A549 (cell line): Measurements from ENCODE around the gene CCDC40.

ENCODE experiments used
- EP300 ChIP-seq, 2 experiments: fragments of >200 bp; sonication (Bioruptor Twin); formaldehyde crosslinking; IDR thresholded peaks; 2 replicates in 1 of 2; 3 replicates in 1 of 2; pipeline ENCODE4 v1.6.1; 2016 to 2017
- HMGXB4 ChIP-seq: fragments of 250-450 bp; sonication (Bioruptor Pico); IDR thresholded peaks from 2 replicates; pipeline ENCODE4 v1.5.0; 2021; ENCODE audit warnings: mild to moderate bottlenecking, moderate library complexity, borderline replicate concordance
- JUN ChIP-seq, 2 experiments: fragments of >200 bp; sonication (Bioruptor Twin); formaldehyde crosslinking; IDR thresholded peaks; 2 replicates in 1 of 2; 3 replicates in 1 of 2; pipeline ENCODE4 v1.6.1; 2016 to 2017
- NFE2L2 ChIP-seq: fragments of 150-350 bp; conservative IDR thresholded peaks from 2 replicates; pipeline ENCODE4 v1.6.1; 2014; ENCODE audit warnings: low read length
- POLR2A ChIP-seq: IDR thresholded peaks from 2 replicates; pipeline ENCODE4 v1.6.1; 2012; ENCODE audit warnings: mild to moderate bottlenecking, low read length
- TF ChIP-seq, protein P1 (sequence below): fragments of 200-600 bp; sonication (generic); IDR thresholded peaks from 2 replicates; pipeline ENCODE4 v1.6.1; 2016; ENCODE audit warnings: antibody characterized with exemption, mild to moderate bottlenecking, moderate library complexity

DNA sequence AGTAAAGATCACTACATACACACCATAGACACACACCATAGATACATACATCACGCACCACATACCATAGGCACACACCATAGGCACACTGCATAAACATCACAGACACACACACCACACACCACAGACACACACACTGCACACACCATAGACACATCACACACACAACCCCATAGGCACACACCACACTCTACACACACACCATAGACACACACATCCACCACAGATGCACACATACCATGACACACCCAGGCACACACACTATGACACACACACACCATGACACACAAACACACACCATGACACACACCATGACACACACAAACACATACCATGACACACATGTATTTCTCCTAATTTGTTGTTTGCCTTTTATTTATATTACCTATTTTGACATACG lies 14.8 kb upstream of the CCDC40 start:
- TF ChIP-seq, protein P1, sequence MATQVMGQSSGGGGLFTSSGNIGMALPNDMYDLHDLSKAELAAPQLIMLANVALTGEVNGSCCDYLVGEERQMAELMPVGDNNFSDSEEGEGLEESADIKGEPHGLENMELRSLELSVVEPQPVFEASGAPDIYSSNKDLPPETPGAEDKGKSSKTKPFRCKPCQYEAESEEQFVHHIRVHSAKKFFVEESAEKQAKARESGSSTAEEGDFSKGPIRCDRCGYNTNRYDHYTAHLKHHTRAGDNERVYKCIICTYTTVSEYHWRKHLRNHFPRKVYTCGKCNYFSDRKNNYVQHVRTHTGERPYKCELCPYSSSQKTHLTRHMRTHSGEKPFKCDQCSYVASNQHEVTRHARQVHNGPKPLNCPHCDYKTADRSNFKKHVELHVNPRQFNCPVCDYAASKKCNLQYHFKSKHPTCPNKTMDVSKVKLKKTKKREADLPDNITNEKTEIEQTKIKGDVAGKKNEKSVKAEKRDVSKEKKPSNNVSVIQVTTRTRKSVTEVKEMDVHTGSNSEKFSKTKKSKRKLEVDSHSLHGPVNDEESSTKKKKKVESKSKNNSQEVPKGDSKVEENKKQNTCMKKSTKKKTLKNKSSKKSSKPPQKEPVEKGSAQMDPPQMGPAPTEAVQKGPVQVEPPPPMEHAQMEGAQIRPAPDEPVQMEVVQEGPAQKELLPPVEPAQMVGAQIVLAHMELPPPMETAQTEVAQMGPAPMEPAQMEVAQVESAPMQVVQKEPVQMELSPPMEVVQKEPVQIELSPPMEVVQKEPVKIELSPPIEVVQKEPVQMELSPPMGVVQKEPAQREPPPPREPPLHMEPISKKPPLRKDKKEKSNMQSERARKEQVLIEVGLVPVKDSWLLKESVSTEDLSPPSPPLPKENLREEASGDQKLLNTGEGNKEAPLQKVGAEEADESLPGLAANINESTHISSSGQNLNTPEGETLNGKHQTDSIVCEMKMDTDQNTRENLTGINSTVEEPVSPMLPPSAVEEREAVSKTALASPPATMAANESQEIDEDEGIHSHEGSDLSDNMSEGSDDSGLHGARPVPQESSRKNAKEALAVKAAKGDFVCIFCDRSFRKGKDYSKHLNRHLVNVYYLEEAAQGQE: no peak
- TF ChIP-seq EP300 (IDR thresholded peaks at IDR 0.05) (no peak), HMGXB4 (CRISPR knock-in tag) (no peak), NFE2L2 (no peak), POLR2A (no peak), JUN (IDR thresholded peaks at IDR 0.05) (no peak)
